DMS53 treated with DMSO at 0.1 percent for 48 hours (cell line): ENCODE measurements around the gene INHBB.
"Not testable (repeated sequence)": the region's sequence is repeated elsewhere in the genome, so short reads cannot be mapped to it uniquely, and the experiment has no call there.

Experiments used
- DNase-seq: peaks from one replicate; lab custom pipeline; 2025; ENCODE audit not compliant: unreplicated experiment; lab: John Stamatoyannopoulos, UW

The INHBB gene

DNA sequence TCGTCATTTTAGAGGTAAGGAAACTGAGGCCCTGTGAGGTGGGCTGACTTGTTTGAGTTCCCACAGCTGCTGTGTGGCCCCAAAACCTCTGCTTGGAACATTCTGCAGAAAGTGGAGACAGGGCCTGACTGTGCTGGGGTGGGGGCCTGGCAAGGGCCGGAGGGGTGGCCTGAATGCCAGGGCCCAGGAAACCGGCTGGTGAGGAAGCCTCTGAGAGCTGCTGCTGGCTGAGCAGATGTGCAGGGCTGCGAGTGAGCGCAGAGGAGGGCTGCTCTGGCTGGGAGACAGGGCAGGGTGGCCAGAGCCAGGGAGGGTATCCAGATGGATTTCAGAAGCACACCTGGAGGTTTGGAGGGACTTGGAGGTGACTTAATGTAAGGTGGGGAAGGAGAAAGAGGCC, 29.9 kb upstream of the INHBB start:
- DNase-seq, result no peak

DNA sequence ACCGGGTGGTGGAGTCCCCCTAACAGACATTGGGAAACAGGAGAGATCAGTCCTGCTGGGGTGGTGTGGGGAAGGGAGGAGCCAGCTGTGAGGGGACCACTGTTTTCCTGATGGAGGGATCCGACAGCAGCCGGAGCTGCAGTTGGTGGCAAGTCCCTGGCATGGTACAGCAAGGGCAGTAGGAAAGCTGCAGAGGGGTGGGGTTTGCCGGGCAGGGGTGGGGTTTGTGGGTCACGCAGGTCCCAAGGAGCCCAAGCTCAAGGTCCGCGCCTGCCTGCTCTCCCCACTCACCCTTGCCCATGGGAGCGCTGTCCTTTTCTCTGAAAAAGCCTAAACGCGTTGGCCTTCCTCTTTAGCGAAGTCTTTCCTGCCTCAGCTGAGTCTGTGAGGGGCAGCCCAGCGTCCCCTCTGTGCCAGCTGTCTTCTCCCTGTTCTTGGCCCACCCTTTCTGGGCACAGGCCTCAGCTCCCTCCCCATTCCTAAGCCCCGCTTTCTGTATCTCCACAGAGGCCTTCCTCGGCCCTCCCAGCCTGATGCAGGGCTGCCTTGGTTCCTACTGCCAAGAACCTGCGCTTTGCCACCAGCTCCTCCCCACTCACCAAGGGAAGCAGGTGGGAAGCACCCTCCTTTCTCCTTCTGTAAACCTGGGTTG, 29.3 kb upstream of the INHBB start:
- no peak for DNase-seq

DNA sequence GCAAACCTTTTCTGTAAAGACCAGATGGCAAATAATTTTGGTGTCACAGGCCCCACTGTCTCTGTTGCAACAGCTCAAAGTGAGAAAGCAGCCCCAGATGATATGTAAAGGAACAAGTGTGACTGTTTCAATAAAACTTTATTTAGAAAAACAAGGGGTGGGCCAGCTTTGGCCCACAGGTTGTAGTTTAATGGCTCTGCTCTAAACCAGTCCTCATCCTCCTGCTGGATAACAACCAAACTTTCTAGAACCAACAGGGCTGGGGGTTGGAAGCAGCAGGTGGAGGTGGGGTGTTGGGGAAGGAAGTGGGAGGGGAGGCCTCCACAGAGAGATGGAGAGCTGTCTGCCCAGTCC, 28.8 kb upstream of the INHBB start:
- DNase-seq, result no peak

DNA sequence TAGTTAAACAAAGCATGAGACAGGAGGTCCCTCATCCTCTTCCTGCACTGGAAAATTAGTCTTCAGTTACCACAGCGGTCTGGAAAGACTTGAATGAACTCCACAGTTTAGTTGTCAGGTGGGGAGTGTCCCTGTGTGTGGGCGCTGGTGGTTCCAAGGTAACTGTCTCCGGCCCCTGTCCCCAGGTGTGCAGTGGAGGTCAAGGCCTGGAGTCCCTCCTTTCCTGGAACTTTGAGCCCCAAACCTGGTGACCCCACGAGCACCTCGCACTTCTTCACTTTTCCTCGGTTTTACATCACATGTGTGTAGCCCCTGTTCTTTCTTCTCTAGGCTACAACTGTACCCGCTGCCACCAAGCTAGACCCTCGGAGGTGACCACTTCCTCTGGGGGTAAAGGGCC, 28.0 kb upstream of the INHBB start:
- no peak for DNase-seq

DNA sequence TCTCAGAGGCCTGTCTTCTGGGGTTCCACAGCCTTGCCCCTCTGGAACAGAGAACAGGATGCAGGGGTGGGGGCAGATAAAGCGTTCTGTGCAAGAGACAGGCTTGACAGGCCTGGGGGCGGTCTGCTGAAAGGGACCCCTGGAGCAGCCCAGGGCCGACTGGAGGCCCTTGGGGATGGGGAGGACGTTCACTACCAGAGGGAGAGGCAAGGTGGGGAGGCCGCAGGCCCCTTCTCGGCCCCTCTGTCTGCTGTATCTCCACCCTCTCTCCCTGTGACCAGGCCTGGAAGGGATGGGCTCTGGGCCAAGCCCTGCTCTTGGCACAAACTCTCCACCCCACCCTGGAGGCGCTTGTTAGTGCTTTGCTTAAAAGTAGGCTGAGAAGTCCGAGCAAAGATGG, 27.3 kb upstream of the INHBB start:
- DNase-seq, result no peak

DNA sequence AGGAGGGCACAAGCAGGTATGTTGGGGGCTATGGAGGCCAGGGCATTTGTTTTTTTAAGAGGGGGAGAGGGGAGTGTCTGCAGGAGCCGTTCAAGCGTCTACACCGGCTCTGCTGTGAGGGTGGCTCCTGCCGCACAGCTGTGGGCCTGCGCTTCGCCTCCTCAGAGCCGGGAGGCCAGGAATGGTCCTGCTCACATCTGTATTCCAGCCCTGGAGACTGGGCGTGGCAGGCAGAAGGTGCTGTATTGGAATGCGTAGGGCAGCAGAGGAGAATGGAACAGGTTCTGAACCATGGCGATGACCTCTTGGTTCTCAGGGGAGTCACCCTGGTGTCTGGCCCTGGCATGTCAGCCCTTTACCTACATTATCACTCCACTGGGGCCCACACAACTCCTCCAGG, 26.8 kb upstream of the INHBB start:
- DNase-seq, result no peak

DNA sequence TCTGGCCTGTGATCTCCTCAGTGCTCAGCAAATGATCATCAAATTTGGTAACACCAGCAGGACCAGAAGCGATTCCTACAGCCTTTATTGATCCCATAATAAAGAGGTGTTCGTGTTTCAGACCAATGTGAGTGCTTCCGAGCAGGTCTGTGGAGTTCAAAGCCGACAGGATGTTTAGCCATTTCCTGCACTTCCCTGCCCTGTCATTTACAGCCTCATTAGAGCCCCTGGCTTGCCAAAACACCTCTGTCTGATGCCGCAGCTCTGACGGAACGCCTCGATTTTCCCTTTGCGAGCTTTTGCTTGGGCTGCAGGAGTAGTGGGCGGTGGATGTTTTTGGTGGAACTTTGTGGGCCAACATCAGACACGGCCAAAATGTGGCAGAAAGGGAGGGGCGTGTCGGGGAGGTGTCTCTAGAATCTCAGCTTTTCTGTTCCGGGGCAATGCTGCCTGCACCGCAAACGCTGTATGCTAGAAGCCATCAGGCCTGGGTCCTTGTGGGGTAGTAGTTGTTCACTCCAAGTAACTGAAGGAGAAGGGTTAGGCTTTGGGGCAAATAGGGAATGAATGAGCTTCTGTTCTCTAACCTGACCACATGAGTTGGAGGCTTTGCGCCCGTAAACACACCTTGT, 26.1 kb upstream of the INHBB start:
- DNase-seq, result no peak

DNA sequence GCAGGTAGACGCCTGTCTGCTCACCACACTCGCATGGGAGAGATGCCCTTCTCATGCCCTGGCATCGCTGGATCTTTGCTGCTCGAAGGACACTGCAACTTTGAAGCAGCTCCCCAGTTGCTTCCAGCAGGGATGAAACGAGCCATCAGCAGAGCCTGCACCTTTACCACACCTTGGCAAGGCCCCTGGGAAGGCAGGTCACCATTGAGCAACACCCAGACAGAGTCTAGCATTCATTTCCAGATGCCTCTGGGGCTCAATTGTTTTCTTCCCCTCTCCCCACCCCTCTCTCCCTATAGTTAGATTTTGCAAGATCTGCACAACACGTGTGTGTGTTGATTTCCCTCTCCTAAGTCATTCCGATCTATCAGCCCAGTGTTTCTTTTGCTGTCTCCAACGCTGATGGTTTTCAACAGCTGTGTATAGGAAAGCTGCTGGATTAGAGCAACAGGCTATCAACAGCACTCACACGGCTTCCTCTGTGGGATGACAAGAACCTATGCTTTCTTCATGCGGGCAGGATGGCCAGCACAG, 25.6 kb upstream of the INHBB start:
- DNase-seq, result no peak

DNA sequence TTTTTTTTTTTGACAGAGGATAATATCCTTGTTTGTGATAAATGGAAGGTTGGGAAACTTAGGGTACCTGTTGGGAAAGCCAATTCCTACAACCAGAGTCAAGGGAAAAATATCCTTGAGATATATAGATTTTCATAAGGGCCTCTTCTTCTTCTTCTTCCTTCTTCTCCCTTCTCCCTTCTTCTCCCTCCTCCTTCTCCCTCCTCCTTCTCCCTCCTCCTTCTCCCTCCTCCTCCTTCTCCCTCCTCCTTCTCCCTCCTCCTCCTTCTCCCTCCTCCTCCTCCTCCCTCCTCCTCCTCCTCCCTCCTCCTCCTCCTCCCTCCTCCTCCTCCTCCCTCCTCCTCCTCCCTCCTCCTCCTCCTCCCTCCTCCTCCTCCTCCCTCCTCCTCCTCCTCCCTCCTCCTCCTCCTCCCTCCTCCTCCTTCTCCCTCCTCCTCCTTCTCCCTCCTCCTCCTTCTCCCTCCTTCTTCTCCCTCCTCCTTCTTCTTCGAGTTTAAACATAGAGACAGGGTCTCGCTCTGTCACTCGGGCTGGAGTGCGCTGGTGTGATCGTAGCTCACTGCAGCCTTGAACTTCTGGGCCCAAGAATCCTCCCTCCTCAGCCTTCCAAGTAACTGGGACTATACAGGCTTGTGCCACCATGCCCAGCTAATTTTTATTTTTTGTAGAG, 24.9 kb upstream of the INHBB start:
- DNase-seq, result not testable (repeated sequence)

DNA sequence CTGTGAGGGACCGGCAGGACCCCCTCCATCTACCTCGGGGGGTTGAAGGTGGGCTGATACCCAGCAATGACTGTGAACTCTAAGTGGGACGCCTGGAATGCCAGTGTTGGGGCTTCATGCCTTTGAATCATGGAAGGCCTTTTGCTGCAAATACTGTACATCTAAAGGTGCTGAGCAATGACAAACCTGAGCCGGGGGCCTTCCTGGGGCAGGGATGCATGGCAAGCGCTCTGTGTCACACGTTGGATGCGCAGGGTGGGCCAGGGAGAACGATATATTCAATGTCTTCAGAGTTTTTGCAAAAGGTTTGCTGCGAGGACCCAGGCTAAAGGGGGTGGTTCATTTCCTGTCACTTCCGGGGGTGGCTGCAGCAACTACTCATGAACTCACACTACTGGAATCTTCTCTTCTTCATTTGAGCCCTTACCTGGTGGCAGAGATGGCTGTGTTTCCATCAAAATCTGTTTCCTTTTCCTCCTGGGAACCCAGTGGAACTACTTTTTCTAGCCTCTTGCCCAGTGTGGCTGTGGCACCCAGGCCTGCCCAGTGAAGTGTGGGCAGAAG, 24.1 kb upstream of the INHBB start:
- no peak for DNase-seq

DNA sequence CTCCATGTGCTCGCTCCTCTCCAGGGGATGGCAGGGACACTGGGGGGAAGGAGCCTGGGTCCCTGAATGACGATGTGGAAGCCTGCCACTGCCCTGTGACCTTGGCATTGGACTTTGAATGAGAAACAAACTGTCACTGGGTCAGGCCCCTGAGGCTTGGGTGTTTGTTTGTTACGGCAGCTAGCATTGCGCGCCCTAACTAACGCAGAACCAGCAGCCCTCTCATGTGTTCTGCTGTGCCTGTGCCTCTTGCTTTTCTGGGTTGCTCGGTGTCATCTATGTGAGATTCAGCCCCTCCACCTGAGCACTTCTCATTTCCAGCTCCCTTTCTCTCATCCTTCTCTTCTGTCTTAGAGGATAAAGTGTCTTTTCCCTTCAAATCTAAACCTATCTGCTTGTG, 23.6 kb upstream of the INHBB start:
- no peak for DNase-seq

DNA sequence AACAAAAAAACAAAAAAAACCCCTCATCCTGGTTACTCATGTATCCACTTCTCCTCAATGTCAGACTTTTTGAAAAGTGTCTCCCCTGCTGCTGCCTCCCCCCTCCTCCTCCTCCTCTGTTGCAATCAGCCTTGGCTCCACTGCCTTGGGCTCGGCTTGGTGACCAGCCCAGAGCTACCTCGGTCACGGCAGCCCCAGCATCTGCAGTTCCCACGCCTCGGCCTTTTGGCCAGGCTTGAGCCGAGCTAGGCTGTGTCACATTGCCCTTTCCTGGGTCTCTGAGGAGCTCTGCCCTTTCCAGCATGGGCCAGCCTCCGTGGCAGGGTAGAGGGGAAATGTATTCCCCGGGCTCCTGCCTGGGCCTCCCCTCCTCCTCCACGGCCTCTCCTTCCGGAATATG, 22.7 kb upstream of the INHBB start:
- DNase-seq, result no peak

DNA sequence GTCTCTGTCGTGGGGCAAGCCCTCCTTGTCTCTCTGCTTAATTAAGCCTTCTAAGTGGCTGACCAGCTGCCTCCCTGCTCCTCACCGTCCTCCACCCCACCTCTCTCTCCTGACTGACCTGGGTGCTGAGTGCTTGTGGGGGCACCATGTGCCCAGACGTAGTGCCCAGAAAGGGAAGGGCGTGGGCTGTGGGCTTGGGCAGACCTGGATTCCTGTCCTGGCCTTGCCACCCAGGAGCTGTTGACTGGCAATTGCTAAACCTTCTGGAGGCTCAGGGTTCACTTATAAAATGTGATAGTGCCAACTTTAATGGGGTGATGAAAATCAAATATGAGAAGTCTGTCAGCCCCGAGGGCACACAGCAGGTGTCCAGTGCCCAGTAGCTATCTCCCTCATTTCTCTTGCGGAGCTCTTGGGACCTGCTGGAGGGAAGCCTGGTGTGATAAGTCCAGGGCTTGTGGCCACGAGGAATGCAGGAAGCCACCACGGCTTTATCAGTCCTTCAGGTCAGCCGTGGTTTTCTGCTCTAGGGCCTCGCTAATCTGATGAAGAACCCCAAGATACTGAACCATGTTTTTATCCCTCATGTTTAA, 22.0 kb upstream of the INHBB start:
- no peak for DNase-seq

DNA sequence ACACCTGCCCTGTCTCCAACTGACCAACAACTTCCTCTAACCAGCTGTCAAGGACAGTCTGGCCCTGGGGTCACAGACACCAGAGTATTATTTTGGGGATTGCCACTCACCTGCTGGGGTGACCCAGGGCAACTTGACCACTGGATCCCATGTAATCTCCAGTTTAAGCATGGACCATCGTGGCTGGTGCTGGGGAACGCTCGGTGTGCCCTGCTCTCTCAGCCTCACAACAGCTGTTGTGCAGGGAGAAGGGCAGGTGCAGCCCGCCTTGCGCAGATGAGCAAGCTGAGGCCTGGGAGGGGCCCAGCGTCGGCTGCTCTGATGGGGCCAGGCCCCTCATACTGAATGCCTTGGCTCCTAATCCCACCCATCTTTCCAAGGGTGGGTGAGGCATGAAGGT, 21.0 kb upstream of the INHBB start:
- DNase-seq, result no peak

DNA sequence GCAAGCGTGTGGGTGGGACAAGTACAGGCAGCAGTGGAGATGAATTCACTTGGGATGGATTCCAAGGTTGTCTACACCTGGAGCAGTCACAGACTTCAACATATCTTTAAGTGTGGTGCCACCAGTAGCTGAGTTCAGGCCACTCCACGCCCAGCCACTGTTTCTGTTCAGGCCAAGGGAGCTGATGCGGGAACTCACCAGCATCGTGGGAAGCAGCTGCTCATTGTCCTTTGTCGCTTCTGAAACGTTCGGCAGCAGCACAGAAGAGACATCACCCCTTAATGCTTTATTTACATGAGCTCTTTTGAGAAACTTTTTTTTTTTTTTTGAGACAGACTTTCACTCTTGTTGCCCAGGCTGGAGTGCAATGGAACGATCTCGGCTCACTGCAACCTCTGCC, 19.9 kb upstream of the INHBB start:
- no peak for DNase-seq

DNA sequence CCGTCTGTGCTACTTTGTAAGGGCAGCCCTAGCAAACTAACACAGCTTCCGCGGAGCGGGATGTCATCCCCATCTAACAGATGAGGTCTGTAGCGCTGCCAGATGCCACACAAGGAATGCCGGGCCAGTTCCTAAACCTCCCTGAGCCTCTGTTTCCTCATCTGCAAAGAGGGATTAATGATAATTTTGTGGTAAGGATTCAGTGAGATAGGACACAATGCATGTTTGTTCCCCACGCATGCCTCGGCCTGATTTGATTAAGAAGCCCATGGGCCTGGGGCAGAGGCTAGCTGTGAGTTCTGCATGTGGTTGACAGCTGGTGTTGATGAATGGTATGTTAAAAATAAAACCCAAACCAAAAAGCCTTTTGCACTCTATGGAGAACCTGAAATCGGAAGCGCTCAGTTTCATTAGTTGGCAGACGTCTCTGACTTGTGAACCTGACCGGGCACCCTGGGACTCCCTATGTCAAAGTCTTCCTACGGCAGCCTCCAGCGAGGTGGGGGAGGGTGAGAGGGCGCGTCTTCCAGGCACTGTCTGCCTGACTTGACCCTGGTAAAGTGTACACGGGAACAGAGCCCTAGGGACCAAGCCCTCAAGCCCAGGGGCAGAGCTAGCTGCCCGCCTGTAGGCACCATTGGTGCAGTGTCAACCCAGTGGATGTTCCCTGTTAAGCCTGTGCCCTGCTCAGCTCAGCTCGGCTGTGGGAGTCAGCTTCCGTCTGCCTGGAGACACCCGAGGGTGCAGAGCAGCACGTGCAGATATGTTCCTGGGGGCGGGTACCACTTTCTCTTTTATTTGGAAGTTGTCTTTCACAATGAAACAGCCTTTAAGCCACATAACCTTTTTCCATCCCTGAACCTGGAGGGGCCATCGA, 14.8 kb upstream of the INHBB start:
- no peak for DNase-seq

DNA sequence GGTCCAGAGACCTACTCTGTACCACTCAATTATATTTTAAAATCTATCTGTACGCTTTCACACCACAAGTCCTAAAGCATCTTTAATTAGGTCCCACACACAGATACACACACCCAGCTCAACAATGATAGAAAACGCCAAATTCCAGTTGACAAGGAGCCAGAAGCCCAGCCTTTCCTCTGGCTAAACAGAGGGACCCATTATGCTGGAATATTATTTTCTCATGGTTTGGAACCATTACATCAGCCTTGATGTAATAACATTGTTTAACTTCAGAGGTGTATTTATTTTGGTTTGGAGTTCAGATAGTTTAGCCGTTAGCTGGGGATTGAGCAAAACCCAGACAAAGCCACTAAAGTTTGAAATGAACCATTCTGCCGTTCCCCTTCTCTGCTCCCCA, 14.0 kb upstream of the INHBB start:
- DNase-seq, result no peak

DNA sequence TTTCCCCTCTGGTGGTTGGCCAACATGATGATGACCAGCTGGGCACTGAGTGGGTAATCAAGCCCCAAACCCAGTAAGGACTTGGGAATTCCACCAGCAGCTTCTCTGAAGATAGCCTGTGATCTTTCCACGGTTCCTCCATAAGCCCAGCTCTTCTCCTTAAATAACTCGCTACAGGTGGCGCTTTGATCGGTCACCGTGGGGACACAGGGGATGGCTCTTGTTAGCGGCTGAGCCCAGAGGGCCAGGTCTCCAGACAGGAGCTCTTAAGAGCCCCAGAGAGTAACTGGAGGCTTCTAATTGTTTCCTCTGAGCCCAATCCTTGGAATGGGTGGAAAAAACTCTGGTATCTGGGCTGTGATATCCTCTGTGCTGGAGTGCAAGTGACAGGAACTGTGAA, 13.6 kb upstream of the INHBB start:
- DNase-seq, result no peak

DNA sequence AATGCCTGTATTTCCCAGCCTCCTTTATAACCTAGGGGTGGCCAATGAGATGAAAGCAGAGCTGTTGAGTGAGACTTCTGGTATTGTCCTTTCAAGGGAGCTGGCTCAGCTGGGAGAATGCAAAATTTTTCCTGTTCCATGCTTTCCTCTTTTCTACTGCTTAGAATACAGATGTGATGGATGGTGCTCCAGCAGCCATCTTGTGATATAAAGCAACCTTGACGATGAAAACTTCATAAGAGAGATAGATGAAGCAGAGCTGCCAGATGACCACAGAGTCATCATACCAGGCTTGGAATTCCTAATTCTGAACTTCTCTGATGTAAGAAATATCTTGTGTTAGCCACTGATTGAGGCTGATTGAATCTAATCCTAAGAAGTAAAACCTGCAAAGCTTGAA, 11.9 kb upstream of the INHBB start:
- DNase-seq, result no peak

DNA sequence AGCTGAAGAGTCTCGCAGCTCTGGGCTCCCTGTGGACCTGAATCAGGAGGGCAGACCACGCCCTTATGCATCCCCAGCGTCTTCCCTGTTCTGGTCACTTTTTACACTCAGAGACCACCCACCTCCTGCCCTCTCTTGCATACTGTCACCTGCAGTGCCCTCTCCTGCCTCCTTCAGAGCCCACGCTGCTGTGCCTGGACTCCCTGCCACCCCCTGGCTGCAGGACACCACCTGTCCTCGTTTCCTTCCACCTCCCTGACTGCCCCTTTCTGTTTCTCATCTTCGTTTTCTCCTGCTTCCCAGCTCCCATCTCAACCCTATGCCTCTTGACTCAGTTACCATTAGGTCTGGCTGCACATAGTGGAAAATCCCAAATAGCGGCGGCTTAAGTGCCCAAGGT, 9.2 kb upstream of the INHBB start:
- no peak for DNase-seq

DNA sequence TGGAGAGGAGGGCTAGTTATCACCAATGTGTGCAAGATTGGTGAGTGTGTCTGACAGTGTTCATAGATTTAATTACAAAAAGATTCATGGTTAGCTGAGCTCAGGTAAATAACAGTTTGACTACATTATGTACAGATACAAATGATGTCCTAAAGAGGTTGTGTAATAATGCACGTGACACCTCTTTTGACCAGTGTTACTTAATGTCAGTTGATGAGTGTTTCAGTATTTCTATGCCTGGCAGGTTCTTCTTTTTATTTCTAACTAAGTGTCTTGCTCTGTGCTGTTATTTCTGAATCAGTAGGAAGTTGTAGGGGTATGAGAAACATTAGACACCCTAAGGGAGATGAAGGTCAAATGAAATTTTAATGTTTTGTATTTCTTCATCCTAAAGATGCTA, 7.9 kb upstream of the INHBB start:
- DNase-seq, result no peak
